ENCODE results near the gene FNTB.

Gene FNTB

GRCh38 chr14:64974563-64974962, 12.1 kb upstream of the FNTB start:
- H3K4me1 ChIP-seq (ENCODE audit: insufficient read depth, low read length), result peaks cover 24% of the 10 kb centered on the region
- H3K9ac ChIP-seq (ENCODE audit: low read depth, low read length), result no peak overlapping the region
- H3K36me3 ChIP-seq (ENCODE audit: insufficient read depth, low read length), result no peaks in the 10 kb centered on the region
- H2AFZ ChIP-seq (ENCODE audit: low read depth, low read length), result no peak overlapping the region
- no peak for ATAC-seq (ENCODE audit: insufficient read depth, low read depth)
- H3K27me3 ChIP-seq (ENCODE audit: insufficient read depth, low read length, poor library complexity), result no peaks in the 10 kb centered on the region
- H3K9me3 ChIP-seq (ENCODE audit: insufficient read depth, low read length, severe bottlenecking), result no peaks in the 10 kb centered on the region
- H3K4me3 ChIP-seq (ENCODE audit: low read depth in 1 of 2, low read length in 2 of 2), result no peak overlapping the region
- no peak overlapping the region for H3K4me2 ChIP-seq (ENCODE audit: insufficient read depth, low read length)
- no peaks in the 10 kb centered on the region for H3K79me2 ChIP-seq (ENCODE audit: insufficient read depth, low read length)
- no peak overlapping the region for H3K27ac ChIP-seq (ENCODE audit: low read length)
- 0 out of 2 replicates have a peak, but pooled peaks cover 7% of the 10 kb centered on the region for H4K20me1 ChIP-seq (ENCODE audit: insufficient read depth, low read length)
- no peak for DNase-seq
- no peak for TF ChIP-seq EZH2 (IDR thresholded peaks at IDR 0.05; ENCODE audit: borderline replicate concordance, low read depth, low read length, severe bottlenecking)
- no peak for TF ChIP-seq CTCF (IDR thresholded peaks at IDR 0.05; ENCODE audit: borderline replicate concordance, extremely low read depth, low read length, poor library complexity, severe bottlenecking)

- no peak overlapping the region for H3K4me3 ChIP-seq (ENCODE audit: low read depth in 1 of 2, low read length in 2 of 2)
- no peak overlapping the region for H3K4me2 ChIP-seq (ENCODE audit: insufficient read depth, low read length)
- H3K27me3 ChIP-seq (ENCODE audit: insufficient read depth, low read length, poor library complexity), result no peaks in the 10 kb centered on the region
- DNase-seq (no peak), ATAC-seq (ENCODE audit: insufficient read depth, low read depth) (no peak)
- H3K9ac ChIP-seq (ENCODE audit: low read depth, low read length), result no peak overlapping the region
- H3K36me3 ChIP-seq (ENCODE audit: insufficient read depth, low read length), result no peaks in the 10 kb centered on the region
- H3K79me2 ChIP-seq (ENCODE audit: insufficient read depth, low read length), result no peaks in the 10 kb centered on the region
- H3K27ac ChIP-seq (ENCODE audit: low read length), result no peak overlapping the region
- no peaks in the 10 kb centered on the region for H3K9me3 ChIP-seq (ENCODE audit: insufficient read depth, low read length, severe bottlenecking)
- H4K20me1 ChIP-seq (ENCODE audit: insufficient read depth, low read length), result no peaks in the 10 kb centered on the region
- TF ChIP-seq EZH2 (IDR thresholded peaks at IDR 0.05; ENCODE audit: borderline replicate concordance, low read depth, low read length, severe bottlenecking) (no peak), CTCF (IDR thresholded peaks at IDR 0.05; ENCODE audit: borderline replicate concordance, extremely low read depth, low read length, poor library complexity, severe bottlenecking) (no peak)
- no peak overlapping the region for H2AFZ ChIP-seq (ENCODE audit: low read depth, low read length)
- H3K4me1 ChIP-seq (ENCODE audit: insufficient read depth, low read length), result peaks cover 4% of the 10 kb centered on the region
These were observed 7.2 kb upstream of the FNTB start for GRCh38 chr14:64979336-64980074.

GRCh38 chr14:64983439-64984310, 3.0 kb upstream of the FNTB start:
- Histone ChIP-seq H3K4me1 (ENCODE audit: insufficient read depth, low read length) (peaks cover 29% of the 10 kb centered on the region), H3K4me3 (ENCODE audit: low read depth in 1 of 2, low read length in 2 of 2) (no peak overlapping the region), H3K27me3 (ENCODE audit: insufficient read depth, low read length, poor library complexity) (no peaks in the 10 kb centered on the region), H3K27ac (ENCODE audit: low read length) (no peak overlapping the region), H3K4me2 (ENCODE audit: insufficient read depth, low read length) (peak overlapping the region; percentile 31), H3K79me2 (ENCODE audit: insufficient read depth, low read length) (peaks cover 16% of the 10 kb centered on the region), H3K9me3 (ENCODE audit: insufficient read depth, low read length, severe bottlenecking) (no peaks in the 10 kb centered on the region), H4K20me1 (ENCODE audit: insufficient read depth, low read length) (no peaks in the 10 kb centered on the region), H2AFZ (ENCODE audit: low read depth, low read length) (no peak overlapping the region), H3K9ac (ENCODE audit: low read depth, low read length) (no peak overlapping the region), H3K36me3 (ENCODE audit: insufficient read depth, low read length) (no peaks in the 10 kb centered on the region; the same call in 1 of the 2 replicates)
- ATAC-seq (ENCODE audit: insufficient read depth, low read depth) (no peak), DNase-seq (peak; percentile 47)
- no peak for TF ChIP-seq EZH2 (IDR thresholded peaks at IDR 0.05; ENCODE audit: borderline replicate concordance, low read depth, low read length, severe bottlenecking)
- peak; percentile 75 for TF ChIP-seq CTCF (IDR thresholded peaks at IDR 0.05; ENCODE audit: borderline replicate concordance, extremely low read depth, low read length, poor library complexity, severe bottlenecking)

Data from DND-41 (cell line).